Motor neuron (in vitro differentiated cells): ENCODE results near the gene SIL1. TPM values are rescaled to one million over a fixed set of nuclear protein-coding genes. Genes with fewer than 3 reads are reported as not detected.
A peak's percentile ranks its signal among the peaks of the same experiment; 100 is the strongest.

Experiments
- ATAC-seq, 8 experiments: fragments of 200-7000 bp; cut with Tn5 transposase; replicated peaks in 6 of 8; 2 replicates each; pipeline ENCODE4 v1.8.0; 2021; ENCODE audit warnings: mild to moderate bottlenecking in 8 of 8, moderate library complexity in 8 of 8
- H3K27ac ChIP-seq, 2 donors: fragments of 250-450 bp; sonication (Bioruptor Pico); 2 replicates each; pipeline ENCODE4 v1.9.0; 2021; ENCODE audit warnings: antibody characterized with exemption in 2 of 2, mild to moderate bottlenecking in 2 of 2, moderate library complexity in 1 of 2
- H3K4me1 ChIP-seq, 2 donors: fragments of 250-450 bp; sonication (Bioruptor Pico); replicated peaks in 1 of 2; 2 replicates each; pipeline ENCODE4 v1.6.1; 2021; ENCODE audit warnings: antibody characterized with exemption in 2 of 2, mild to moderate bottlenecking in 2 of 2, moderate library complexity in 1 of 2
- H3K4me3 ChIP-seq, 5 donors: fragments of 250-450 bp; sonication (Bioruptor Pico); 2 replicates each; pipeline ENCODE4 v1.9.0; 2021; ENCODE audit warnings: antibody characterized with exemption in 5 of 5, mild to moderate bottlenecking in 5 of 5, moderate library complexity in 4 of 5
- WGBS, 10 experiments: fragments of 450-650 bp; shearing (Covaris generic); methylation state at CpG; one replicate each; pipeline ENCODE4 v1.0.0; 2022; 5-methylcytosine and 5-hydroxymethylcytosine counted together
- in situ Hi-C, 9 experiments: fragments of 400-800 bp; cut with MboI; loops; one replicate each; pipeline ENCODE4 v1.15.0; 2021; ENCODE audit warnings: low sequenced_read_pairs in 9 of 9, low pct_unique_long_range_greater_than_20kb in 2 of 9; ENCODE audit not compliant: unreplicated experiment in 9 of 9
- total RNA-seq, 8 experiments: library from RNA; unstranded; fragments of 300-600 nt; gene quantifications; 2 replicates each; pipeline versions ENCODE4 v1.2.3 to v1.2.4, GENCODE V29; 2022

Gene SIL1
- total RNA-seq, 8 experiments from 2014 or later, result 16.4 to 196 (median 54.6) TPM

DNA sequence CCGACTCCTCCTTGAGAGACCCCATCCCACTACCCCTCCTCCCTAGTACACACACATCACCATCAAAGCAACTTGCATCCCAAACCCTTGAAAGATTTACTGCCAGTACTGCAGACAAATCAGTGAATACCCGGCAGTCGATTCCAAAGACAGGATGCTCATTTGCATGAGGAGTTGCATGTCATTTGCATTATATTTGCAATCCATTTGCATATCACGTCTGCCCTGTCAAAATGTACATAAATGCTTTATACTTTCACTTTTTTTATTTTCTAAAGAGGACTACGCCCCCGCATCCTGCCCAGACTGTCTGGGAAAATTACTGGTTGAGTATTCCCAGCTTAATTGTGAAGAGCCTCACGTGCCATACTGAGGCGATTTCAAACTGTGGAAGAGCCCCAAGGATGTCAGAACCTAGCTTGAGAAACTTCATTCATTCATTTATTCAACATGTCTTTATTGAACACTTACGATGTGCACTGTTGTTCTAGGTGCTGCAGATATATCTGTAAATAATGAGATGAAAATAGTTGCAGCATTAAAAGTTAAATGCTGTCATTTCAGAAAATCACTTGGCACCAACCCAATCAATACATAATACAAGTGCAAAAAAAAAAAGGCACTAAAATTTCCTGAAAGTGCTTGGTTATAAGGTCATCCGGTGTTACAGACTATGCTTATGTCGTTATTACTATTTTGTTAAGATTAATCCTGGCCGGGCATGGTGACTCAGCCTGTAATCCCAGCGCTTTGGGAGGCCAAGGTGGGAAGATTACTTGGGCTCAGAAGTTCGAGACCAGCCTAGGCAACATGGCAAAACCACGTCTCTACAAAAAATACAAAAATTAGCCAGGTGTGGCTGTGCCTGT, 17.2 kb upstream of the SIL1 start:
- Histone ChIP-seq H3K4me3 (no peak overlapping the region), H3K4me1 (peaks cover 9 to 12% of the 10 kb centered on the region in 2 donors), H3K27ac (no peak overlapping the region)
- 0 to 76% (median 42%) methylated on average over 1 to 14 of the region's 15 CpGs for WGBS, 10 experiments
- peak; percentile 69 to 88 (median 75) for ATAC-seq
- in situ Hi-C loops, result no loop called here

DNA sequence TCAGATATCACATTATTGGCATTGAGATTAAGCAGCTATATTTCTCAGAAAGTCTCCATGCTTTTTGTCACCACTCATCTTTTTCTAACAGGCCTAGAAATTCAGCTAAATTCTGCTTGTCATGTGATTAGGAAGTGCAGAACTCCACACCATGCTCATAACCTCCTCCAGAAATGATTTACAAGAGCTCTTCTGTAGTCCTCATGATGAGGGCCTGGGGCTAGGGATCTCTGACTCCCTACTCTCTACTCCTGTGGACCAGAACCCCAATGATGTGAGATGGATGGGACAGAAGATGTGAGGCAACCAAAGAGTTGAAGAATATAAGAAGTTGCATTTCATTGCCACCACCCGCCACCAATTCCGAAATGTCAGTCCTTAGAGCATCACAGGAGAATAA, 16.5 kb upstream of the SIL1 start:
- no peak overlapping the region for H3K4me3 ChIP-seq
- in situ Hi-C loops, result no loop called here
- H3K27ac ChIP-seq, result no peak overlapping the region
- H3K4me1 ChIP-seq, result peaks cover 9 to 12% of the 10 kb centered on the region in 2 donors
- ATAC-seq, result peak in 5 of 8 experiments; percentile 5 to 19 (median 15)
- 80 to 92% methylated on average over 1 to 2 of the region's 2 CpGs; no CpG with 5 or more reads in 8 of the 10 experiments for whole genome bisulfite sequencing, 10 experiments

DNA sequence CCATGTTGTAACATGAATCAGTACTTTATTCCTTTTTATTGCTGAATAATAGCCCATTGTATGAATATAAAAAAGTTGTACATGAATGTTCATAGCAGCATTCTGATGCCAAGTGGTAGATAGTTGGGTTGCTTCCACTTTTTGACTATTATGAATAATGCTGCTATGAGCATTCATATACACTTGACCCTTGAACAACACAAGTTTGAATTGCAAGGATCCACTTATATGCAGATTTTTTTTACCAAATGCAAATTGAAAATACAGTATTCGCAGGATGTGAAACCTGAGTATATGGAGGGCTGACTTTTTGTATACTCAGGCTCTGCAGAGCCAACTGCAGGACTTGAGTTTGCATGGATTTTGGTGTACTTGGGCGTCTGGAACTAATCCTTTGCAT, 14.7 kb upstream of the SIL1 start:
- WGBS, 10 experiments, result 0 to 100% (median 65%) methylated on average over 1 to 2 of the region's 2 CpGs; no CpG with 5 or more reads in 2 of the 10 experiments
- in situ Hi-C loops, result no loop called here
- peak in 4 of 8 experiments; percentile 31 to 65 (median 49) for ATAC-seq
- Histone ChIP-seq H3K4me1 (peaks cover 9 to 17% of the 10 kb centered on the region in 2 donors), H3K4me3 (no peak overlapping the region), H3K27ac (no peak overlapping the region)

DNA sequence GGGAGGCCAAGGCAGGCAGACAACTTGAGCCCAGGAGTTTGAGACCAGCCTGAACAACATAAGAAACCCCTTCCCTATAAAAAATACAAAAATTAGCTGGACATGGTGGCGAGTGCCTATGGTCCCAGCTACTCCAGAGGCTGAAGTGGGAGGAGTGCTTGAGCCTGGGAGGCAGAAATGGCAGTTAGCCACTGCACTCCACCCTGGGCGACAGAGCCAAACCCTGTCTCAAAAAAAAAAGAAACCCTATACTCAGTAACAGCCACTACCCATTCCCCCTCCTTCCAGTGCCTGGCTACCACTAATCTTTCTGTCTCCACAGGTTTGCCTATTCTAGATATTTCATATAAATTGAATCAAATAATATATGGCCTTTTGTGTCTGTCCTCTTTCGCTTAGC, 14.3 kb upstream of the SIL1 start:
- Histone ChIP-seq H3K4me1 (peaks cover 9 to 20% of the 10 kb centered on the region in 2 donors), H3K27ac (no peak overlapping the region), H3K4me3 (no peak overlapping the region)
- 0 to 92% (median 27%) methylated on average over 1 to 2 of the region's 3 CpGs; no CpG with 5 or more reads in 3 of the 10 experiments for WGBS, 10 experiments
- ATAC-seq, result peak in 3 of 8 experiments; percentile 42 to 67 (median 65)
- in situ Hi-C loops, result no loop called here

DNA sequence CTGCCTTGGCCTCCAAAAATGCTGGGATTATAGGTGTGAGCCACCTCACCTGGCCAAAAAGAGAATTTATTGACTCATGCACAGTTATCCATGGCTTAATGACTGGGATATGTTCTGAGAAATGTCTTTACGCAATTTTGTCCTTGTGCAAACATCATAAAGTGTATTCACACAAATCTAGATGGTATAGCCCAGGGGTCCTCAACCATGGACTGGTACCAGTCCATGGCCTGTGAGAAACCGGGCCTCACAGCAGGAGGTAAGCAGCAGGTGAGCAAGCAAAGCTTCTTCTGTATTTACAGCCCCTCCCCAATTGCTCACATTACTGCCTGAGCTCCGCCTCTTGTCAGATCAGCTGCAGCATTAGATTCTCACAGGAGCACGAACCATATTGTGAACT, 12.4 kb upstream of the SIL1 start:
- no peak overlapping the region for H3K4me3 ChIP-seq
- ATAC-seq, result no peak
- whole genome bisulfite sequencing, 10 experiments, result 64 to 100% (median 86%) methylated on average over 1 to 4 of the region's 4 CpGs; no CpG with 5 or more reads in 3 of the 10 experiments
- no peak overlapping the region for H3K27ac ChIP-seq
- H3K4me1 ChIP-seq, result peaks cover 9 to 22% of the 10 kb centered on the region in 2 donors
- in situ Hi-C loops, result no loop called here

DNA sequence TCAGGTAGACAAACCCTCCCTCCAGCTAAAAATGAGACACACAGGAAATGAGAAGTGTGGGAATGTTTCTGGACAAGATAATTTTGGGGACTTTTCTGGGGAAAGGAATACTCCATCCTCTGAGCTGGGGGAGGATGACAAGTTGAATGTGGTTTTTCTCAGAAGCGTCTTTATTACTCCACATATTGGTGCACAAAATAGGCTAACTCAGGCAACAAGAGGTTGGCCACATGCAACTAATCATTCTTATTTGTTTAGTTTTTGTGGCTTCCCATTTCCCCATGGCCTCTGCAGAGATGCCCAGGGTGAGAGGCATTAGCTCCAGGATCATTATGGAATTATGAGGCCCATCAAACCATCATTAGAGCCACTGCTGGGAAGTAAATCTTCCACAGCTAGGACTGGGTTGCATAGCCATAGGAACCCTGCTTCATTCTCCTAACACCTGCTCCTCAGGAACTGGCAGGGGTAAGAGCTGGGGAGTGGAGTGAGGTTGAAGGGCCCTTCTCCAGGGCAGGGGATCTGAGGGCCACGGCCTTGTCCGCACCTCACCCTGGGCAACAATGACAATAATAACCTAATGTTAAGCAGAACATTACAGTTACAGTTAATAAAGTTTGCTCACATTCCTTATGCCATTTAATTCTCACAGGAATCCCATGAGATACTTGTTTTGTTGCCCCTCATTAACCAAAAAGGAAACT, 9.3 kb upstream of the SIL1 start:
- H3K4me3 ChIP-seq, result no peak overlapping the region
- 80 to 100% (median 92%) methylated on average over 1 to 3 of the region's 3 CpGs; no CpG with 5 or more reads in 3 of the 10 experiments for WGBS, 10 experiments
- peak in 3 of 8 experiments; percentile 18 to 57 (median 41) for ATAC-seq
- H3K4me1 ChIP-seq, result peaks cover 3 to 18% of the 10 kb centered on the region in 2 donors
- H3K27ac ChIP-seq, result no peak overlapping the region
- in situ Hi-C loops, result no loop called here

DNA sequence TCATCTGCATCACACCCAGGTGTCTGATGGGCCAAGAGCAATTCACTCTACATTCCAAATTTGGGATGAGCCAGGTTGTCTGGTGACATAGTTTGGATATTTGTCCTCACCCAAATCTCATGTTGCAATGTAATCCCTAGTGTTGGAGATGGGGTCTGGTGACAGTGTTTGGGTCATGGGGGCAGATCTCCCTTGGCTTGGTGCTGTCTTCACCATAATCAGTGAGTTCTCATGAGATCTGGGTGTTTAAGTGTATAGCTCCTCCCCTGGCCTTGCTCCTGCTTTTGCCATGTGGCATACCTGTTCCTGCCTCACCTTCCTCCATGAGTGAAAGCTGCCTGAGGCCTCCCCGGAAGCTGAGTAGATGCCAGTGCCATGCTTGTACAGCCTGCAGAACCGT, 7.4 kb upstream of the SIL1 start:
- 33 to 100% (median 90%) methylated on average over 1 to 2 of the region's 2 CpGs; no CpG with 5 or more reads in 7 of the 10 experiments for WGBS, 10 experiments
- Histone ChIP-seq H3K27ac (no peak overlapping the region), H3K4me1 (peaks cover 9 to 14% of the 10 kb centered on the region in 2 donors), H3K4me3 (no peak overlapping the region)
- in situ Hi-C loops, result no loop called here
- ATAC-seq, result no peak

DNA sequence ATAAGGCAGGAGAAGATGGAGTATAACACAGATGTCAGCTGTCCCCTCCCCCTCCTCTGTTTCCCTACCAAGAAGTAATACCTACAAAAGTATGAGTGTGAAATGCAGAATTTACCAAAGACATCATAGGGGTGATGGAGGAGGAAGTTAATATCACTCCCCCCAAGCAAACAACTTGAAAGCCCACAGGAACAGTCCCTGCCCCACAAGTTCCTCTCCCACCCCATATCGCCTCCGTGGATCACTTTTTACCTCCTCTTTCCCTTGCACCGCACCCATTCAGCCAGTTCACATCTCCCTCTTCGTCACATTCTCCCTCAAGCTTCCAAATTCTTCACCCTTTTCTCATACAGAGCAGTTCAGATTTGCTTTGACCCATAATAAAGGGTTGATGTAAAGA, 7.0 kb upstream of the SIL1 start:
- H3K4me1 ChIP-seq, result peaks cover 9 to 13% of the 10 kb centered on the region in 2 donors
- in situ Hi-C loops, result no loop called here
- WGBS, 10 experiments, result 84 to 100% (median 91%) methylated on average over 3 to 4 of the region's 4 CpGs; no CpG with 5 or more reads in 4 of the 10 experiments
- H3K27ac ChIP-seq, result no peak overlapping the region
- ATAC-seq, result no peak
- H3K4me3 ChIP-seq, result no peak overlapping the region

DNA sequence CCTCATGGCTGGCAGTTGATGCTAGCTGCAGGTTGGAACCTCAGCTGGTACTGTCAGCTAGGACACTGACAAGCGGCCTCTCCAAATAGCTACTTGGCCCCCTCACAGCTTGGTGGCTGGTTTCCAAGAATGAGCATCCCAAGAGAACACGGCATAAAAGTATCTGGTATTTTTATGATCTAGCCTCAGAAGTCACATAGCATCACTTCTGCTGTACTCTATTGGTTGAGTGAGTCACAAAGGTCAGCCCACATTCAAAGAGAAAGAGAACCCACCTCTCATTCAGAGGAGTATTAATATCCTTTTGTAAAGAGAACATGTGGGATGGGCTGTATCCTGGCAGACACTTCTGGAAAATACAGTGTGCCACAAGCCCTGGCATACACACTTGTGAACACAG, 6.0 kb upstream of the SIL1 start:
- in situ Hi-C loops, result no loop called here
- ATAC-seq, result no peak
- WGBS, 10 experiments, result 43 to 67% methylated on average over 1 of the region's 2 CpGs; no CpG with 5 or more reads in 8 of the 10 experiments

DNA sequence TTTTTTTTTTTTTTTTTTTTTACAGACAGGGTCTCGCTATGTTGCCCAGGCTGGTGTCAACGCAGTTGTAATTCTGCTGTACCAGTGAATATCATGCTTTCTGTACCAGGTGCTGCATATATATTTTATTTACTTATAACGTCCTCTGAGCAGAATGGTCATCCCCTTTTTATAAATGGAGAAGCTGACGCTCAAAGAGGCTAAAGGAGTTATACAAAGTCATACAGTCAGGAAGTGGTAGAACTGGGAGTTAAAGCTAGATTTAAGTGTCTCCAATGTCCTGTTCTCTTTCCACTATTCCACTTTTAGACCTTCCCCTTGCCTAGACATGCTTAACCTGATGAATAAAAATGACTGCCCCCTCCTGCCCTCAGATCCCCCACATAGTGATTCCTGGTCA, 1.2 kb upstream of the SIL1 start:
- H3K4me3 ChIP-seq, result no peak overlapping the region
- in situ Hi-C loops, result no loop called here
- WGBS, 10 experiments, result 87 to 100% (median 100%) methylated on average over 1 to 4 of the region's 4 CpGs; no CpG with 5 or more reads in 3 of the 10 experiments
- no peak for ATAC-seq
- H3K27ac ChIP-seq, result no peak overlapping the region
- peaks cover 9 to 16% of the 10 kb centered on the region in 2 donors for H3K4me1 ChIP-seq

More for the DNA sequence above, 6.0 kb upstream of the SIL1 start:
- no peak overlapping the region for H3K4me3 ChIP-seq
- no peak overlapping the region for H3K27ac ChIP-seq
- peaks cover 9 to 13% of the 10 kb centered on the region in 2 donors for H3K4me1 ChIP-seq

DNA sequence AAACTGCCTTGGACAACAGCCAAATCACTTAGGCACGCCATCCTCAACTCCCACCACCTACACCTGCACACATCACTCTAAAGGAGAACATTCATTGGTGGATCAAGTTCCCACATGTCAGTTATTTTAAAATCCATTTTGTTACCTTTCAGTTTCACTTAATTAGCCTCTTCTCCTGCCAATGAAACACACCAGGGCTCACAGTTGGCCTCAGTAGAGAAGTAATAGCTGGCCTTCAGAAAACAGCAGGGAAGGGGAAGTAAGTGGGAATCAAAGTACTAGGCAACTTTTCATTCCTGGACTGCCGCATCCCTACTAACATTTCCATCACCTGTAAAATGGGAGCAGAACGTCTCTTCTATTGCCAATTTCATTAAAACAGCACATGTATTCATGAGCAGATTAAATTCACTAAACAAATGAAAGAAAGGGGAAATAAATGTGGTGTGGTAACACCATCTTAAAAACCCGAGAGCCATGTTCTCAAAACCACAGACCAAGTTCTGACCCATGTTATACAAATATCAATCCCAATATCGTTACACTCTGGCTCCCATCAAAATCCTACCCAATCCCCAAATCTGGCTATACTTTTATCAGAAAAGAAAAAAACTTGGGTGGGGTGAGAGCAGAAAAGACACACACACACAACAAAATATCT, 1.7 kb downstream of the SIL1 start:
- in situ Hi-C loops, result no loop called here
- H3K4me3 ChIP-seq, result no peak overlapping the region

DNA sequence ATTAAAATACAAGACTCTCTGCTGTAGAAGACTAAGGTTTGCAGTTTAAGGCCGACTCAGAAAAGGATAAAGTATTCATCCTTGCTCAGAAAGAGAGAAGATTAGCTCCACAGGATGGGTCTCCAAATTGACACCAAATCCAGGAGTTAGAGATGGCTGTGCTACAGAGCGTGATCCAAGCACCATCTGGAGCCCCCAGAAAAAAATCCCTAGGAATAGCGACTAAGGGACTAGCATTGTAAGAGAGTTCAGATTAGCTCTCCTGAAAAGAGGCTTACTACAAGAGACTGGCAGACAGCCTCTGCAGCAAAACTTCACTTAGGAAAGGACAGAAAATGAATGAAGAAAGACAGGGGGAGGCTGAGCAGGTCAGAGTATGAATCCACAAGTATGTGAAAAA, 3.7 kb downstream of the SIL1 start:
- in situ Hi-C loops, result no loop called here
- Histone ChIP-seq H3K4me1 (peaks cover 6 to 9% of the 10 kb centered on the region in 2 donors), H3K4me3 (no peak overlapping the region), H3K27ac (no peak overlapping the region)
- no peak for ATAC-seq
- WGBS, 10 experiments, result 89 to 100% (median 96%) methylated on average over 1 to 3 of the region's 3 CpGs; no CpG with 5 or more reads in 4 of the 10 experiments

More for the DNA sequence above, 1.7 kb downstream of the SIL1 start:
- ATAC-seq, result no peak
- Histone ChIP-seq H3K4me1 (peaks cover 8 to 9% of the 10 kb centered on the region in 2 donors), H3K27ac (no peak overlapping the region)
- WGBS, 10 experiments, result 44 to 100% (median 97%) methylated on average over 1 to 4 of the region's 5 CpGs; no CpG with 5 or more reads in 4 of the 10 experiments
